Measurements from ENCODE around the gene RBL2.
"Not testable (repeated sequence)": the region's sequence is repeated elsewhere in the genome, so short reads cannot be mapped to it uniquely, and the experiment has no call there.

The RBL2 gene

DNA sequence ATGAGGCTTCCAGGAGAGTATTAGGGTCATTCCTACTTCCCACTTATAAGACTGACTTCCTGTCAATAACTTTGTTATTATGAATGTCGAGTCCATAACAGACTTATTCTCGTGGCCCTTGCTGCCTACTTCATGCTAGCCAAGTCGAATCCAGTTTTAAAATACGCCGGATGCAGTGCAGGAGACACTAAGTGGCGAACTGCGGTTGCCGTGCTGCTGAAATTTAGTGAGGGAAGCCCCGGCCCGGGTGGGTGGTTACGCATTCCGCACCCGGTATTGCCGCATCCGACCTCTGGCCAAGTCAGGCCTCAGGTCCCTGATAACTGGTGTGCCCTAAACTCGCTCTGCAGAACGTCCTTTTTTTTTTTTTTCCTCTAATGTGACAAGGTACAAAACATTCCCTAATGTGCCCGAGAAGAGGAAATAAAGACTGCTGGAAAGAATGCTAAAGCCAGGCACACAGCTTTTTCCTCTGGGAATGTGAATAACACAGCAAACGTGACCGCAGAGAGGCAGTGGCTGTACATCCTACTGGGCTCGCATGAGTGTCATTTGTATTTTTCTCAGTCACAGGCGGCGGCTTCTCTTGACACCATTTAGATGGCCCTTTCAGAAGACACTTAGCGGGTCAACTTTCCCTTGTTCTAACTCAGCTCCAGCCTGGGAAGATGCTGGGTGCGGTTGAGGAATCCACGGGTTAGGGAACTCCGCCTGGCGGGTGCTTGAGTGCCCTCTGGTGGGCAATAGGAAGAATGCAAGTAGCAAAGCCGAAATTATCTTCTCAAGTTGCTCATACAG is 75.8 kb downstream of the RBL2 start:
- peak; percentile 57 for DNase-seq

DNA sequence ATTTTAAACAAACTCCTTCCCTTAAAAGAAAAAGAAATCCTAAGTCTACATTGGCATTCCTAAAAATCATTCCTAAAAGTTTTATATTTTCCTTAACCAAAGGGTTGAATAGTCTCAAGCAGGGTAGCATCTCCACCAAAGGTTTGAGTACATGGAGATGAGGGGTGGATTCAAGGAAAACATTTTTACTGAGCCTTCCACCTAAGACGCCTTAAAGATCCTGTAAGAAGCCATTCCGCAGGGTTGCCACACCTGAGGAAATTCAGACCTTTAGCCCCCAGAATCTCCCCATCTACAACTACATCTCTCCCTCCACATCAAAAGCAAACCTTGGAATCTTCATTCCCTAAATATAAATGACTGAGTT is 76.4 kb downstream of the RBL2 start:
- DNase-seq: no peak

DNA sequence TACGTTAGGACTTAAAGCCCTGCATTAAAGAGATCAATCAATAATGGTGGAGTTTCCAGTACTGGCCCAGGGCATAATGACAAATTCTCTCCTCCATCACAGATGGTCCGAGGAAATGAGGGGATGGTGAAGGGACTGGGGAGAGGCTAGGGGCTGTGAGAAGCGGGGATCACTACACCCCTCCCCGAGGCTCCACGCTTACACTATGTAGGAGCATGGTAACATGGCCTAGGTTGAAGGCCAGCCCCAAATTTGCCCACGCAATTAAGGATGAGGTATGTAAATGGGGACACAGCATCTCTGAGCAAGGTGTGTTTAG is 76.8 kb downstream of the RBL2 start:
- DNase-seq: no peak

DNA sequence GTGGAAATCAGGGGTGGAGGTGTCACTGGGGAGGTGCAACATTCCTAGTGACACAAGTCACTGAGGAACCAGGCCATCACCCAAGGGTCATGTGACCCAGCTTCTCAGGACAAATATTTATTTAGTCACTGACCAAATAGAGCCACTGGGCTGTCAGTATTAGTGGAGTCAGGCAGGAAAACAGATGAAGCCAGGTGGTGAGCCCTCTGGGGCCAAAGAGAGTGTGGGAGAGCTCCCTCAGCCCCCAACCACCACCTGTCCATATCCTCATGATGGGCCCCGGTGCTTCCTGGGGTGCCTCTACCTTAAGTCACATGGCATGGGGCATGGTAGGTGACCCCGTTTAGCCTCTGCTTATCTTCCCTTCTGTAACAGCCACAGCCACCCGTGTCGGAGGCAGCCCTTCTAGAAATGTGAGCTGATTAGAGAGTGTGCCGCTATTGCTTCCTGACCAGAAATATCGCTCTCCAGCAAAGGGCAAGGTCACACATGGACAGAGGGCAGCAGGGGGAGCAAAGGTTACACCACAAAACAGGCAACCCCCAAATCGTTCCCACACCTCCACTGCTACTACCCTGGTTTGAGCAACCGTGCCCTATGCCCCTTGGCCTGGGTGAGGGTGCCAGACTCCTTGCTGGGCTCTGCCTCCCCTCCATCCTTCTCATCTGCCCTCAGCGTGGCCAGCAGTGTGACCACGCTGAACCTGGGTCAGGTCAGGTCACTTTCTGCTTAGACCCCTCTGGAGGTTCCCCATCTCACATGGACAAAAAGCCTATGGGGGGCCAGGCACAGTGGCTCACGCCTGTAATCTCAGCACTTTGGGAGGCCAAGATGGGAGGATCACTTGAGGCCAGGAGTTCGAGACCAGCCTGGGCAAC is 77.4 kb downstream of the RBL2 start:
- peak; percentile 21 for DNase-seq

DNA sequence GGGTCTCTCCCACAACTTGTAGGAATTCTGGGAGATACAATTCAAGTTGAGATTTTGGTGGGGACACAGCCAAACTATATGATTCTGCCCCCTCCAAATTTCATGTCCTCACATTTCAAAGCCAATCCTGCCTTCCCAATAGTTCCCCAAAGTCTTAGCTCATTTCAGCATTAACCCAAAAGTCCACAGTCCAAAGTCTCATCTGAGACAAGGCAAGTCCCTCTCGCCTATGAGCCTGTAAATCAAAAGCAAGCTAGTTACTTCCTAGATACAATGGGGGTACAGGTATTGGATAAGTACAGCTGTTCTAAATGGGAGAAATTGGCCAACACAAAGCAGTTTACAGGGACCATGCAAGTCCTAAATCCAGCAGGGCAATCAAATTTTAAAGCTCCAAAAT is 78.5 kb downstream of the RBL2 start:
- DNase-seq: not testable (repeated sequence)

DNA sequence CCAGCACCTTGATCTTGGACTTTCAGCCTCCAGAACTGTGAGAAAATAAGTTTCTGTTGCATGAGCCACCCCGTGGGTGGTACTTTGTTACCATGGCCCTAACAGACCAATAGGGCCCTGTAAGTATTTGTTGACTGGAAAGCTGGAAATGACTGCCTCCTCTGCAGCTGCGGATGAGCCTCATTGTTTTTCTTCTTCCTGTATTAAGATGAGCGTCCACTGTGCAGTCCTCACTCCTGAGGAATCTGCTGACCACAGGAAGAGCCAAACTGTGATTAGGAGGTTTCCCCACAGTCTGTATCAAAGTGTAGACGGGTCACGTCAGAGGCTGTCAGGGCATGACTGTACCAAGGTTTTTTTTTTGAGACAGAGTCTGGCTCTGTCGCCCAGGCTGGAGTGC is 81.0 kb downstream of the RBL2 start:
- no peak for DNase-seq

DNA sequence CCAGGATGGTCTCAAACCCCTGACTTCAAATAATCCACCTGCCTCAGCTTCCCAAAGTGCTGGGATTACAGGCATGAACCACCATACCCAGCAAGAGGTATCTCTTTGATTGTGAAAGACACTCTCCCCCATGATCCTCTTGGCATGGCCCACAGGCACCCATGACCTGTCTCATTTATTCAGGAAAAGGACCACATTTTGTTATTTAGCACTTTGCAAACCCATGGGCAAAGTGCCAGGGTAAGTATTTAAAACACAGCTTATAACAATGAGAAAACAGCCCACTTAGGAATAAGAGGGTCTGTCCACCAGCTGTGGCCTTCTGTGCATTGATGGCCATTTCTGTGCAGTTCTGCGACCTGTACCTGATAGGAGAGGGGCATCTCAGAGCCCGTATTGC is 81.5 kb downstream of the RBL2 start:
- no peak for DNase-seq

DNA sequence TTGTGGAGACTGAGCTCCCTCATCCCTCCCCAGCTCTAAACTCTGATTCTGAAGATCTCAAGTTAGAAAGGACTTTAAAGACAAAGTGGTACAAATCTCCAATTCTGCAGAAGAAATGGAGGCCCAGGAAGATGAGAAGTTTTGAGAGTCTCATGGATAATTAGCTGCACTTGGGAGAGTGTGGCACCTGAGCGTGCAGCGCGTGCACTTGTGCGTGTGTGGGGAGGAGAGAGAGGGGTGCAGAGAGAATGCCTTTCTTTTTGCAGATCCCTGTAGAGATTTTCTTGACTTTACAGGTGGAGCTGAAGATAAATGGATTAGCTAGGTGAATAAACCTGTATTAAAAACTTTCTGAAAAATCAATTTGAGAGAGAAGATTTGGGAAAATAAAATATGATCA is 83.6 kb downstream of the RBL2 start:
- no peak for DNase-seq

DNA sequence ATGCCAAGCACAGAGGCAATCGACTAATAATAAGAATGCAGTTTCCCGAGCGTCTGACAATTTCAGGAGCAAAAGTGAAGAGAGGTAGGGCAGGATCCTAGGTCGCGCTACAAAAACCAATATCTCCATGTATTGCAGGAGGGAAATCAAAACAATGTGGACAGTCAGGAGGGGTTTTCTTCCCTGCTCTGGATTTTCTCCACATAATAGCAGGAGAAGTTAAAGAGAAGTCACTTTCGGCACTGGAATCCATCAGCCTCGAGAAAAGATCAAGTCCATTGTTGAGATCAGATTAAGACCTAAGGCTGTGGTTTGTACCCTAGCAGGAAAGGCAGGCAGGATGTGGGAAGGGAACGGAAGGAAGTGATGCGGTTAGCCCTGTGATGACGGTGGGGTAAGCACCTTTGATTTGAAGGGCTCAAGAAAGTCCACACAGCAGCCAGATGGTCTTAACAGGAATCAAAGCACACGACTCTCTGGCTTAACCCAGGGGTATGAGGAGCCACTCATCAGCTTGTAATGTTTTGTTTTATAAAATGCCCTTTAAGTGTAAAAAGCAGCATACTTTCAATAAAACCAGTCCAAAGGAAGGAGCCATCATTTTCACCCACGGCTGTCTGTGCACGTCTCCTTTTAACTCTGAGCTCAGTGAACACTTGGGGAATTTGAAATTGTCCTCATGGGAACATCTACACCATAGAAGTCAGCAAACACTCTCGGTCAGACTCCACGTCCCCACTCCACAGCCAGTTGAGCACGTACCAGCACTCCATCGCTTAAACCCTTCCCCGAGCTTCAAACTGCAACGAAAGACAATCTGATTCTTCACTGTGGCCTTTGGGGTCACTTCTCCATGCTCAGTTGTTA is 84.5 kb downstream of the RBL2 start:
- peak; percentile 81 for DNase-seq

DNA sequence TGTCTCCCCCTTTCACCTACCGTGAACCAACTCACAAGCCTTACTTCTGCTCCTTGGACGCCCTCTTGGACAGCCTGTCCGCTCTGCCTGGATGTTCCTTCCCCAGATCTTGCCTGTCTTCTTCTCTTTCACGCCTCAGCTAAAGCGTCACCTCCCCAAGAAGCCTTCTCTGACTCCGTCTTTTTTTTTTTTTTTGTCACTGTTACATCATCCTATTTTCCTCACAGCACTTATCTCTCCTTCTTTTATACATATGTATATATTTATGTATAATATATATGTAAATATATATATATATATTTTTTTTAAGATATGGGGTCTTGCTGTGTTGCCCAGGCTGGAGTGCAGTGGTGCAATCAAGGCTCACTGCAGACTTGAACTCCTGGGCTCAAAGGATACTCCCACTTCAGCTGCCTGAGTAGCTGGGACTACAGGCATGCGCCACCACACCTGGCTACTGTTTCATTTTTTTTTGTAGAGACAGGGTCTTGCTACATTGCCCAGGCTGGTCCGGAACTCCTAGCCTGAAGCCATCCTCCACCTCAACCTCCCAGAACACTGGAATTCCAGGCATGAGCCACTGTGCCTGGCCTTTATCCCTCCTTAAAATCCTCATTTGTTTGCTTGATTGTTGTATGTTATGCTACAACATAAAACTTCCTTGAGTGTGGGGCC is 85.3 kb downstream of the RBL2 start:
- DNase-seq: no peak

DNA sequence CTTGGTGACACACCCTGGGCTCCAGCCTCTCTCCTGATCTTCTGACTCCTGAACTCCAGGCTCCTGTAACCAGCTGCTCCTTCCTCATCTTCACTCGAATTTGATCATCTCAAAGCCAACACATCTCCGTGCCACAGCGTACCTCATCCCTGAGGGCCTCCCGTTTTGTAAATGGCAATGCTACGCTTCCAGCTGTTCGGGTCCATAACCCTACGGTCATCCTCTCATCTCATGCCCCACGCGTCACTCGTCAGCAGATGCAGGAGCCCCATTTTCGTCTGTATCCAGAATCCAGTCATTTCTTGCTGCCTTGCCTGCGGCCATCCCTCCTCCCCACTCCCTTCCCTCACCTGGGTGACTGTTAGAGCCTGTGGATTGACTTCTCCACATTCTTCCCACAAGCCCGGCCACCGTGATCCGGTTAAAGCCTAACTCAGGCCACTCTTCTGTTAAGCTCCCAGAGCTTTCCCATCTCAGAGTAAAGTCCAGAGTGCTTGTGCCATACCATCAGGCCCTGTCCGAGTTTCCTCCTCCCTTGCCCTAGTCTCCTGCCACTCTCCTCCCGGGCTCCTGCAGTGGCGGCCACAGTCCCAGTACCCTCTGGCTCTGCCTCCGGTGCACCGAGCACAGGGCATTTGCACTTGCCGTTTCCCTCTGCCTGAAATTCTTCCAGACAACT is 89.0 kb downstream of the RBL2 start:
- DNase-seq: no peak

DNA sequence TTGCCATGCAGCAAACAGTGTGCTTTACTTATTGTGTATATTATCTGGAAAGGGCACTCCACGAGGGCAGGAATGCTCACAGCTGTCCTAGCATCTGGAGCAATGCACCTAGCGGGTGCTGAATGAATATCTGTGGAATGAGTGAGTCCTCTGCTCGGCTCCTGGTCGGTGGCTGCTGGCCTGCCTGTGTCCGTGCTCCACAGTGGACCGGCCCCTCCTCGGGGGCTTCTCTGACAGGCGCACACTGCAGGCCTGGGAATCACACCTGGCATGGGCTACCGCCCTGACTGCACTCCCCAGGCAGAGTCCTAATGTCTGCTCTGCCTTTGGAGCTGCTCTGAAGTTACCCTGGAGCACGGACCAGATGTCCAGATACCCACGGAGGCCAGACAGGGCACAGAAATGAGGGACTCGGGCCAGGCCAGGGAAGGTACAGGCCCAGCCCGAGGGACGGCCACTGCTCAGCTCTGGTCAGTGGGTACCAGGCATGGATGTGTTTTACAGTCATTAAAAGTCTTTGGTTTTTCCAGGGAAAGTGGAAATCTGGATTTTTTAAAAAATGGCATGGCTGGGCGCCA is 89.8 kb downstream of the RBL2 start:
- DNase-seq: no peak

DNA sequence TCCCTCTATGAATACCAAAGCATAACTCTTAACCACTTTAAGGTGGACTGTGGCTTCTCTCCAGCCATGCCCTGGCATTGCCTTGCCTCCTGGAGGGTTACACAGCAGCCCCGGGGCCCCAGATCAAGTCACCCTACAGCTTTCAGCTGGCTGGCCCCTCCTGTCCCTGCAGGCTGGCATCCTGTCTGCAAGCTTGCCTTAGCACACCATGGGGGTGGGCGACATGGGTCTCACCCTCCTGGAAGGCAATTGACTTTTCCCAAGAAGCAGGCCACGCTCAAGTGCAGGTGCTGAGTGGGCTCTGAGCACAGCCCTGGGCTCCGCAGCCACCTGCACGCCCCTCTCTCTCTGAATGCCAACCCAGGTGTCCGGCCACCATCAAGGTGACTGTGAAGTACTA is 94.5 kb downstream of the RBL2 start:
- DNase-seq: no peak

DNA sequence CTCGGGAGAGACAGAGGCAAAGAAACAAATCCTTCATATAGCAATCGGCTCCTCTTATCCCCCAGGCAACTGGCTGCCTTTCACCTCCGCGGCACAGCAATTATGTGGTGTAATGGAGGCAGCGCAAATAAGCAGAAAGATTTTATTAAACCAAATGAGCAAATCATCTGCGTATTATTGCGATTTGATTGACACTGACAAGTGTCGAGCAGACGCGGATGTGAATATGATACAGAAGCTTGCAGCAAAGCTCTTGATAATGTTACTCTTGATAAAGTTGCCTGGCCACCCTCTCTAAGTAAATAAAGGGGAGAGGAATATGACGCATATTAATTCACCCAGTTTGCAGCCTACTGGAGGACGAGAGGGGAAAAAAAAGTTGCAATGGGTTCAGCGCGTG is 95.2 kb downstream of the RBL2 start:
- DNase-seq: no peak

DNA sequence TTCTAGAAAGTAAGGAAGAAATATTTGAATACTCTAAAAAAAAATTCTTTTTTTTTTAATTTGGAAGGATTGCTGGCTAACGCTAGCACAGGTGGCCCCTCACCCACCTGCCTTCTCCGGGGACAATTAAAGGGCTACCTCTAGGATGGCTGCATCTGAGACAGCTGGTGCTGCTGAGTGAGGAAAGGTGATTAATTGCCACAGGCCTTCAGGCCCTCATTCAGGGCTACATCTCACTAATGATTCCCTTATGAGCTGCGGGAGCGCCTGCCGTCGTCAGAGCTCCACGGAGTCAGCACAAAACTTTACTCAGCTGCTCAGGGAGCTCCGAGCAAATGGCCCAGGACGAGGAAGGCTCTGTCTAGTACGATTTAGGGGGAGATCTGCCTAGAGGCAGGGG is 95.8 kb downstream of the RBL2 start:
- DNase-seq: no peak

DNA sequence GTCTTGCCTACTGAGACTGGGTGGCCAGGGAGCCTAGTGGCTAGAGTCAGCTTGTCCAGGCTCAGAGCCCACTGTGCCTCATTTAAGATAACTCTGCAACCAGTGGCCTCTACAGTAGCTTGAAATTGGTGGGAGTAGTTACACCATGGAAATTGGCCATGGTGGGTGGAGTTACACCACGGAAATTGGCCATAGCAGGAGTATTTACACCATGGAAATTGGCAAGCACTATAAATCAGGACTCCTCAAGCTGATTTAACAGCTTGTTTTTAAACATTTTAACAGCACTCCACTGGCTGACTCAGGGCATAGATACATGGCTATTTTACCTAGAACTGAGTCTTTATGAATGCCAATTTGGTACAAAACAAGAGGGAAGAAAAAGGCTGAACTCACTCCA is 96.5 kb downstream of the RBL2 start:
- DNase-seq: no peak

DNA sequence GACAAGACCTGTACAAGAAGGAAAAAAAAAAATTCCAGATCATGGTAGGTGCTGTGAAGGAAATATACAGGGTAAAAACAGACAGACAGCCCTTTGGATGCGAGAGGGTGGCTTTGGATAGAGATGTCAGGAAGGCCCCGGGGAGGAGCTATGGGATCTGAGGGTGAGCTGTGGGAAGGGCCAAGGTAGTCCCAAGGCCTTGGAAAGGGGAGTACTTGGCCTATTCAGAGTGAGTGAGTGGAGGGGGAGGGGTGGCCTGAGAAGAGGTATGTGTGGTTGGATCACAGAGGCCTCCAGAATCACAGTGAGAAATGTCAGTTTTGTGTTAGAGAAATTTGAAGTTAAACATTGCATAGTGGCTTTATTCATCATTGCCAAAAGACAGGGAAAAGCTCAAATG is 99.9 kb downstream of the RBL2 start:
- DNase-seq: no peak

DNA sequence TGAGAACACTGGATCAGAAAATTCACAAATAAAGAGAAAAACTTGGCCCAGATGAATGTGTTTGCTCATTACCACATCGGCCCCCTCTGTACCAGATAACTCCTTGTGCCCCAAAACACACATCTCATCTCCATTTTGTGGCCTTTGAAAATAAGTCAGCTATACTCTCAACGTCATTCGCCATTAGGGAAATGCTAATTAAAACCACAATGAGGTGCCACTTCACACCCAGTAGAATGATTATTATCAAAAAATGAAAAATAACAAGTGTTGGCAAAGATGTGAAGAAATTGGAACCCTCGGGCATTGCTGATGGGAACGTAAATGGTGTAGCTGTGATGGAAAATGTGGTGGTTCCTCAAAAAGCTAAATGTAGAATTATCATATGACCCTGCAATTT is 103.4 kb downstream of the RBL2 start:
- no peak for DNase-seq

DNA sequence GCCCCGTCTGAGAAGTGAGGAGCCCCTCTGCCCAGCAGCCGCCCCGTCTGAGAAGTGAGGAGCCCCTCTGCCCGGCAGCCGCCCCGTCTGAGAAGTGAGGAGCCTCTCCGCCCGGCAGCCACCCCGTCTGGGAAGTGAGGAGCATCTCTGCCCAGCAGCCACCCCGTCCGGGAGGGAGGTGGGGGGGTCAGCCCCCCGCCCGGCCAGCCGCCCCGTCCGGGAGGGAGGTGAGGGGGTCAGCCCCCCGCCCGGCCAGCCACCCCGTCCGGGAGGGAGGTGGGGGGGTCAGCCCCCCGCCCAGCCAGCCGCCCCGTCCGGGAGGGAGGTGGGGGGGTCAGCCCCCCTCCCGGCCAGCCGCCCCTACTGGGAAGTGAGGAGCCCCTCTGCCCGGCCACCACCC is 105.1 kb downstream of the RBL2 start:
- not testable (repeated sequence) for DNase-seq

DNA sequence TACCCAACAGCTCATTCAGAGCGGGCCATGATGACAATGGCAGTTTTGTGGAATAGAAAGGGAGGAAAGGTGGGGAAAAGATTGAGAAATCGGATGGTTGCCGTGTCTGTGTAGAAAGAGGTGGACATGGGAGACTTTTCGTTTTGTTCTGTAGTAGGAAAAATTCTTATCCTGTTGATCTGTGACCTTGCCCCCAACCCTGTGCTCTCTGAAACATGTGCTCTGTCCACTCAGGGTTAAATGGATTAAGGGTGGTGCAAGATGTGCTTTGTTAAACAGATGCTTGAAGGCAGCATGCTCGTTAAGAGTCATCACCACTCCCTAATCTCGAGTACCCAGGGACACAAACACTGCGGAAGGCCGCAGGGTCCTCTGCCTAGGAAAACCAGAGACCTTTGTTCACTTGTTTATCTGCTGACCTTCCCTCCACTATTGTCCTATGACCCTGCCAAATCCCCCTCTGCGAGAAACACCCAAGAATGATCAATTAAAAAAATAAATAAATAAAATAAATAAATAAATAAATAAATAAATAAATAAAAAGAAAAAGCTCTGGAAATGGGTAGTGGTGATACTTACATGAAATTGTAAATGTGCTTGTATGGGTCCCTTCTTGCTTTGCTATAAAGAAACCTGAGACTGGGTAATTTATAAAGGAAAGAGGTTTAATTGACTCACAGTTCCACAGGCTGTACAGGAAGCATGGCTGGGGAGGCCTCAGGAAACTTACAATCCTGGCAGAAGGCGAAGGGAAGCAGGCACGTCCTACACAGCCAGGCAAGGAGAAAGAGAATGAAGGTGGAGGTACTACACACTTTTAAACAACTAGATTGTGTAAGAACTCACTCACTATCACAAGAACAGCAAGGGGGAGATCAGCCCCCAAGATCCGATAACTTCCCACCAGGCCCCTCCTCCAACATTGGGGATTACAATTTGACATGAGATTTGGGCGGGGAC is 105.8 kb downstream of the RBL2 start:
- not testable (repeated sequence) for DNase-seq

Measured in stimulated activated CD8-positive, alpha-beta memory T cell treated with anti-CD3 and anti-CD28 coated beads, Interleukin-4, amount 100 ng/mL, for 48 hours (primary cell).